Mucosa of rectum (tissue), 2 donors: ENCODE data around the gene P2RY12.

Source experiments
- H3K27ac ChIP-seq, 2 donors: one replicate each; pipeline ENCODE4 v1.7.0; 2013; ENCODE audit warnings: inconsistent platforms in 2 of 2, low read depth in 2 of 2, low read length in 2 of 2
- H3K27me3 ChIP-seq, 2 donors: one replicate each; pipeline ENCODE4 v1.7.0; 2013; ENCODE audit warnings: low read length in 2 of 2; ENCODE audit not compliant: control insufficient read depth in 2 of 2, insufficient read depth in 2 of 2
- H3K36me3 ChIP-seq, 2 donors: one replicate each; pipeline ENCODE4 v1.7.0; 2013; ENCODE audit warnings: low read length in 2 of 2; ENCODE audit not compliant: control insufficient read depth in 2 of 2, insufficient read depth in 2 of 2
- H3K4me1 ChIP-seq, 2 donors: one replicate each; pipeline ENCODE4 v1.7.0; 2013; ENCODE audit warnings: low read length in 2 of 2, mild to moderate bottlenecking in 1 of 2; ENCODE audit not compliant: control insufficient read depth in 2 of 2, insufficient read depth in 2 of 2
- H3K4me3 ChIP-seq, 2 donors: one replicate each; pipeline ENCODE4 v1.7.0; 2013; ENCODE audit warnings: low read length in 2 of 2
- H3K9ac ChIP-seq, 2 donors: one replicate each; pipeline ENCODE4 v1.7.0; 2013; ENCODE audit warnings: low read length in 2 of 2, low read depth in 1 of 2, mild to moderate bottlenecking in 1 of 2
- H3K9me3 ChIP-seq, 2 donors: one replicate each; pipeline ENCODE4 v1.7.0; 2013; ENCODE audit warnings: low read length in 2 of 2; ENCODE audit not compliant: control insufficient read depth in 2 of 2
- donor health status: healthy.
- donor health status: Normal muscosa, but diverticular disease.

Gene P2RY12

DNA sequence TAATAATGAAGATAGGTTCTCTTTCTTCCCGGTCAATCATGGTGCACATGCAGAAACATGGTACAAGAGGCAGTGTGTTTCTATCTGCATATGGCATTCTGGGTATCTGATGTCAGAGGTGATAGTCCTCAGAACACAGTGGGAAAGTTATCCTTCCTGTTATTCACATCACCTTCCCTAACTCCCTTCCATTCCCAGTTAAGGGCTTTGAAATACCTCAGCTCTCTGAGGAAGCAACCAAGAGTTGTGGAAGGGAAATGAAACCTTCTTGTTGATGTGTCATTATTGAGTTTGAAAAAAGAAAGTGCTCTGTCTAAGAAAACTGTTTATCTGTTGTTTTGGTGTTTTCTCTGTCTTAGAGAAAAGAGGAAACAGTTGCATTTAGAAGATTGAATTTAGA, 33.3 kb downstream of the P2RY12 start:
- H3K27me3 ChIP-seq: no peaks in the 10 kb centered on the region
- H3K27ac ChIP-seq: no peak overlapping the region
- H3K4me3 ChIP-seq: no peak overlapping the region
- no peaks in the 10 kb centered on the region for H3K9me3 ChIP-seq
- H3K9ac ChIP-seq: no peak overlapping the region
- H3K4me1 ChIP-seq: no peaks in the 10 kb centered on the region
- no peaks in the 10 kb centered on the region for H3K36me3 ChIP-seq

GRCh38 chr3:151350656-151351055, 33.9 kb downstream of the P2RY12 start:
- Histone ChIP-seq H3K27me3 (no peaks in the 10 kb centered on the region), H3K4me1 (no peaks in the 10 kb centered on the region), H3K9me3 (no peaks in the 10 kb centered on the region), H3K36me3 (no peaks in the 10 kb centered on the region), H3K9ac (no peak overlapping the region), H3K4me3 (no peak overlapping the region), H3K27ac (no peak overlapping the region)

DNA sequence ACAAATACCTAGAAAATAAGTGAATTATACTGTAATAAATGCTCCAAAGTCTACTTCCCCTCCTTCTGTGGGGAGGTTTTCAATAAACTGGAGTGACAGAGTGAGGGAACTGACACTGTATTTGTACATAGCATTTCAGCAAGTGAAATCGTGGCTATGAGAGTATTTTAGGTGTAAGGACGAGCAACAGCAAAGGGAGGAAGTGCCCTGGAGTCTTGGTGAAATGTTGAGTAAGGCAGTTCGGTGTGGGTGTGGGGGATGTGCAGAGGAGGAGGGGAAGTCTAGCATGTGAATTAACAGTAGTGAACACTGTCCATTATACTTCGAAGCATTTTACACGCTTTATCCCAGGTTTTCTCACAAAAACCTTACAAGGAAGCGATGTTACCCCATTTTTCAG, 37.1 kb downstream of the P2RY12 start:
- H3K9me3 ChIP-seq: no peaks in the 10 kb centered on the region
- H3K27ac ChIP-seq: no peak overlapping the region
- H3K4me1 ChIP-seq: no peaks in the 10 kb centered on the region
- no peak overlapping the region for H3K9ac ChIP-seq
- no peaks in the 10 kb centered on the region for H3K36me3 ChIP-seq
- H3K27me3 ChIP-seq: no peaks in the 10 kb centered on the region
- no peak overlapping the region for H3K4me3 ChIP-seq

GRCh38 chr3:151346292-151346691, 38.3 kb downstream of the P2RY12 start:
- peak overlapping the region in 1 of 2 donors; percentile 32 for H3K27ac ChIP-seq
- H3K36me3 ChIP-seq: no peaks in the 10 kb centered on the region

GRCh38 chr3:151345859-151346258, 38.7 kb downstream of the P2RY12 start:
- H3K9me3 ChIP-seq: no peaks in the 10 kb centered on the region
- no peaks in the 10 kb centered on the region for H3K27me3 ChIP-seq
- no peak overlapping the region for H3K9ac ChIP-seq
- H3K4me1 ChIP-seq: no peaks in the 10 kb centered on the region
- peak overlapping the region in 1 of 2 donors; percentile 45 for H3K4me3 ChIP-seq
- H3K27ac ChIP-seq: peak overlapping the region in 1 of 2 donors; percentile 32
- no peaks in the 10 kb centered on the region for H3K36me3 ChIP-seq

More at GRCh38 chr3:151346292-151346691, 38.3 kb downstream of the P2RY12 start:
- Histone ChIP-seq H3K4me3 (no peak overlapping the region), H3K9ac (no peak overlapping the region), H3K27me3 (no peaks in the 10 kb centered on the region), H3K9me3 (no peaks in the 10 kb centered on the region), H3K4me1 (no peaks in the 10 kb centered on the region)

GRCh38 chr3:151331696-151332095, 52.9 kb downstream of the P2RY12 start:
- no peaks in the 10 kb centered on the region for H3K27me3 ChIP-seq
- no peaks in the 10 kb centered on the region for H3K4me1 ChIP-seq
- no peaks in the 10 kb centered on the region for H3K36me3 ChIP-seq
- no peak overlapping the region for H3K9ac ChIP-seq
- no peaks in the 10 kb centered on the region for H3K9me3 ChIP-seq
- no peak overlapping the region for H3K4me3 ChIP-seq
- H3K27ac ChIP-seq: peak overlapping the region in 1 of 2 donors; percentile 1

- Histone ChIP-seq H3K4me1 (no peaks in the 10 kb centered on the region), H3K9ac (no peak overlapping the region), H3K4me3 (no peak overlapping the region), H3K27ac (no peak overlapping the region), H3K9me3 (no peaks in the 10 kb centered on the region), H3K27me3 (no peaks in the 10 kb centered on the region), H3K36me3 (no peaks in the 10 kb centered on the region)
Observed at GRCh38 chr3:151330899-151331298, 53.7 kb downstream of the P2RY12 start.

DNA sequence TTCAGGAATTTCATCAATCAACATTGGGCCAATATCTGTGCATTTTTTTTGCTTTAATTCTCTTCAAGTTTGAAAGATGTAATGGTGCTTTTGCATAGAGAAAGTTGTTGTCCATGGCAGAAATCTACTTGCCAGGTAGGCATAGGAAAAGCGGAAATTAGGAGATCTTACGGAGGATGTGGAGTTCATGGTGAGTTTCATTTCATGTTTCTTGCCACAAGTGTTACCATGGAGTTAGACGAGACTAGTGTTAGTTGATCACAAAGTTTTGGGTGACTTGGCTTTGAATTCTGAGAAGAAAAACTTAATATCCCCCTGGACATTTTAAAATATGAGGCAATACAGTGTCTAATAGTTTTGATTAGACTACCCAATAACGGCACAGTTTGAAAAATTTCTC, 54.2 kb downstream of the P2RY12 start:
- Histone ChIP-seq H3K27me3 (no peaks in the 10 kb centered on the region), H3K4me3 (no peak overlapping the region), H3K9ac (no peak overlapping the region), H3K4me1 (no peaks in the 10 kb centered on the region), H3K27ac (no peak overlapping the region), H3K9me3 (no peaks in the 10 kb centered on the region), H3K36me3 (no peaks in the 10 kb centered on the region)

DNA sequence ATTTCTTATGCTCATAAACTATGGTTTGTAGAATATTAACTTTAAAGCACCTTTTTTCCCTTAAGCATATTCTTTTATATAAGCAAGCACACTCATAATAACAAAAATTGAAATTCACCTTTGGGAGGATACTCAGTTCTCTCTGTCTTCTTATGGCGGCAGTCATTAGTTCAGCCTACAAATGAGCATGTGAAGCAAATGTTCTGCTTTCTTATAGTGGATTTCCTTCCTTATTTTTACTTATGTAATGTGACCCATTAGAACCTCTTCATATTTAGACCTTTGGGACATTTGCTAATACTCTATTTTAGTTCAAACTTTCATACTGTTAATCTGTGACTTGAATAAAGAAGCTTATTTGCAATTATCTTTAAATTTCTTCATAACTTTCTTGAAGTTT, 55.2 kb downstream of the P2RY12 start, which contains the start of gene P2RY13:
P2RY13 (minus strand) TSS at position 187 of the 400 bp plus-strand sequence; CDS start at position 166, 21 bp downstream.
- Histone ChIP-seq H3K27ac (no peak within 1 kb of the TSS), H3K4me1 (no peaks in the 10 kb centered on the region), H3K9ac (no peak within 1 kb of the TSS), H3K27me3 (no peaks in the 10 kb centered on the region), H3K9me3 (no peaks in the 10 kb centered on the region), H3K4me3 (peak within 1 kb of the TSS in 1 of 2 donors; percentile 58), H3K36me3 (no peaks in the 10 kb centered on the region)

GRCh38 chr3:151328298-151328995, 56.1 kb downstream of the P2RY12 start:
- no peak overlapping the region for H3K9ac ChIP-seq
- no peaks in the 10 kb centered on the region for H3K27me3 ChIP-seq
- no peaks in the 10 kb centered on the region for H3K9me3 ChIP-seq
- H3K4me1 ChIP-seq: no peaks in the 10 kb centered on the region
- H3K27ac ChIP-seq: no peak overlapping the region
- H3K4me3 ChIP-seq: peak overlapping the region in 1 of 2 donors; percentile 58
- H3K36me3 ChIP-seq: no peaks in the 10 kb centered on the region
